HUES64 (cell line): Measurements from ENCODE around the gene SERPINA12.

Experiments used
- H3K27ac ChIP-seq: 2 replicates; pipeline ENCODE4 v1.7.0; 2013; ENCODE audit warnings: low read depth, low read length, inconsistent platforms
- H3K27me3 ChIP-seq: 2 replicates; pipeline ENCODE4 v1.6.1; 2013; ENCODE audit warnings: mild to moderate bottlenecking, low read length; ENCODE audit not compliant: insufficient read depth
- H3K36me3 ChIP-seq: 2 replicates; pipeline ENCODE4 v1.6.1; 2013; ENCODE audit warnings: mild to moderate bottlenecking, low read length; ENCODE audit not compliant: insufficient read depth
- H3K4me1 ChIP-seq: 2 replicates; pipeline ENCODE4 v1.6.1; 2013; ENCODE audit warnings: mild to moderate bottlenecking, low read length, moderate library complexity; ENCODE audit not compliant: insufficient read depth
- H3K4me3 ChIP-seq: 2 replicates; pipeline ENCODE4 v1.5.1; 2013; ENCODE audit warnings: mild to moderate bottlenecking, low read length, moderate library complexity
- H3K9ac ChIP-seq: 2 replicates; pipeline ENCODE4 v1.6.1; 2013; ENCODE audit warnings: mild to moderate bottlenecking, low read depth, low read length
- H3K9me3 ChIP-seq: 2 replicates; pipeline ENCODE4 v1.6.1; 2013; ENCODE audit warnings: low read depth, low read length; ENCODE audit not compliant: insufficient read depth
- WGBS: fragments of 150-250, 120-280 bp; methylation state at CpG from one replicate; pipeline ENCODE4 v1.1.7; 2013; ENCODE audit warnings: missing lambda C conversion rate; 5-methylcytosine and 5-hydroxymethylcytosine counted together

Gene SERPINA12

GRCh38 chr14:94448071-94448808, 61.0 kb downstream of the SERPINA12 start:
- H3K27me3 ChIP-seq, result no peaks in the 10 kb centered on the region
- H3K9ac ChIP-seq, result no peak overlapping the region
- no peaks in the 10 kb centered on the region for H3K36me3 ChIP-seq
- 96% methylated on average over 14 of the region's 14 CpGs for WGBS
- peaks cover 28% of the 10 kb centered on the region for H3K4me1 ChIP-seq
- H3K9me3 ChIP-seq, result no peaks in the 10 kb centered on the region
- H3K27ac ChIP-seq, result no peak overlapping the region
- no peak overlapping the region for H3K4me3 ChIP-seq

GRCh38 chr14:94447206-94447605, 62.1 kb downstream of the SERPINA12 start:
- 94% methylated on average over 3 of the region's 3 CpGs for WGBS
- Histone ChIP-seq H3K9ac (no peak overlapping the region), H3K27ac (no peak overlapping the region)

GRCh38 chr14:94446126-94446525, 63.1 kb downstream of the SERPINA12 start:
- Histone ChIP-seq H3K27me3 (no peaks in the 10 kb centered on the region), H3K4me1 (peaks cover 11% of the 10 kb centered on the region), H3K9me3 (no peaks in the 10 kb centered on the region), H3K4me3 (no peak overlapping the region), H3K36me3 (no peaks in the 10 kb centered on the region), H3K27ac (no peak overlapping the region), H3K9ac (no peak overlapping the region)
- 83% methylated on average over 4 of the region's 4 CpGs for WGBS

More at GRCh38 chr14:94447206-94447605, 62.1 kb downstream of the SERPINA12 start:
- no peaks in the 10 kb centered on the region for H3K36me3 ChIP-seq
- no peak overlapping the region for H3K4me3 ChIP-seq
- no peaks in the 10 kb centered on the region for H3K27me3 ChIP-seq
- no peaks in the 10 kb centered on the region for H3K9me3 ChIP-seq
- H3K4me1 ChIP-seq, result peaks cover 21% of the 10 kb centered on the region

GRCh38 chr14:94445003-94445402, 64.3 kb downstream of the SERPINA12 start:
- Histone ChIP-seq H3K4me1 (0 out of 2 replicates have a peak, but pooled peaks cover under 1% of the 10 kb centered on the region), H3K36me3 (no peaks in the 10 kb centered on the region), H3K9ac (no peak overlapping the region), H3K4me3 (no peak overlapping the region), H3K27ac (no peak overlapping the region), H3K27me3 (no peaks in the 10 kb centered on the region), H3K9me3 (no peaks in the 10 kb centered on the region)
- 100% methylated on average over 1 of the region's 1 CpG for WGBS

GRCh38 chr14:94441531-94442205, 67.6 kb downstream of the SERPINA12 start:
- WGBS, result 96% methylated on average over 12 of the region's 12 CpGs
- Histone ChIP-seq H3K4me1 (no peaks in the 10 kb centered on the region), H3K9ac (no peak overlapping the region), H3K27ac (no peak overlapping the region), H3K4me3 (no peak overlapping the region), H3K27me3 (no peaks in the 10 kb centered on the region), H3K9me3 (no peaks in the 10 kb centered on the region), H3K36me3 (no peaks in the 10 kb centered on the region)

GRCh38 chr14:94441130-94441529, 68.1 kb downstream of the SERPINA12 start:
- 92% methylated on average over 4 of the region's 4 CpGs for WGBS
- no peak overlapping the region for H3K9ac ChIP-seq
- no peaks in the 10 kb centered on the region for H3K36me3 ChIP-seq
- H3K27me3 ChIP-seq, result no peaks in the 10 kb centered on the region
- no peaks in the 10 kb centered on the region for H3K9me3 ChIP-seq
- no peaks in the 10 kb centered on the region for H3K4me1 ChIP-seq
- no peak overlapping the region for H3K27ac ChIP-seq
- H3K4me3 ChIP-seq, result no peak overlapping the region

- no peaks in the 10 kb centered on the region for H3K27me3 ChIP-seq
- no peak overlapping the region for H3K27ac ChIP-seq
- no peak overlapping the region for H3K4me3 ChIP-seq
- no peaks in the 10 kb centered on the region for H3K4me1 ChIP-seq
- H3K36me3 ChIP-seq, result no peaks in the 10 kb centered on the region
- no peaks in the 10 kb centered on the region for H3K9me3 ChIP-seq
- H3K9ac ChIP-seq, result no peak overlapping the region
- WGBS, result 88% methylated on average over 5 of the region's 5 CpGs
These were observed 69.7 kb downstream of the SERPINA12 start for GRCh38 chr14:94439453-94440057.
